GM13977 (cell line): ENCODE data around the gene ACTN2.

Experiments
- DNase-seq: peaks from one replicate; pipeline ENCODE4 v3.0.0; 2012; ENCODE audit warnings: low spot score
- in situ Hi-C: fragments of 300-500 bp; cut with MboI; formaldehyde crosslinking; loops from one replicate; pipeline ENCODE4 v1.12.0; 2022; ENCODE audit warnings: low sequenced_read_pairs, low pct_unique_long_range_greater_than_20kb, mixed read lengths, inconsistent platforms; ENCODE audit not compliant: unreplicated experiment
- TF ChIP-seq, protein P1 (sequence below): IDR thresholded peaks from 2 replicates; pipeline ENCODE4 v1.5.1; 2012; ENCODE audit warnings: mild to moderate bottlenecking, control low read depth; ENCODE audit not compliant: insufficient read depth; ENCODE audit errors: extremely low read depth, missing control alignments

Gene ACTN2

GRCh38 chr1:236760480-236760879 is 74.2 kb downstream of the ACTN2 start:
- in situ Hi-C loops, result no loop called here
- TF ChIP-seq, protein P1, sequence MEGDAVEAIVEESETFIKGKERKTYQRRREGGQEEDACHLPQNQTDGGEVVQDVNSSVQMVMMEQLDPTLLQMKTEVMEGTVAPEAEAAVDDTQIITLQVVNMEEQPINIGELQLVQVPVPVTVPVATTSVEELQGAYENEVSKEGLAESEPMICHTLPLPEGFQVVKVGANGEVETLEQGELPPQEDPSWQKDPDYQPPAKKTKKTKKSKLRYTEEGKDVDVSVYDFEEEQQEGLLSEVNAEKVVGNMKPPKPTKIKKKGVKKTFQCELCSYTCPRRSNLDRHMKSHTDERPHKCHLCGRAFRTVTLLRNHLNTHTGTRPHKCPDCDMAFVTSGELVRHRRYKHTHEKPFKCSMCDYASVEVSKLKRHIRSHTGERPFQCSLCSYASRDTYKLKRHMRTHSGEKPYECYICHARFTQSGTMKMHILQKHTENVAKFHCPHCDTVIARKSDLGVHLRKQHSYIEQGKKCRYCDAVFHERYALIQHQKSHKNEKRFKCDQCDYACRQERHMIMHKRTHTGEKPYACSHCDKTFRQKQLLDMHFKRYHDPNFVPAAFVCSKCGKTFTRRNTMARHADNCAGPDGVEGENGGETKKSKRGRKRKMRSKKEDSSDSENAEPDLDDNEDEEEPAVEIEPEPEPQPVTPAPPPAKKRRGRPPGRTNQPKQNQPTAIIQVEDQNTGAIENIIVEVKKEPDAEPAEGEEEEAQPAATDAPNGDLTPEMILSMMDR, result no peak
- no peak for DNase-seq

DNA sequence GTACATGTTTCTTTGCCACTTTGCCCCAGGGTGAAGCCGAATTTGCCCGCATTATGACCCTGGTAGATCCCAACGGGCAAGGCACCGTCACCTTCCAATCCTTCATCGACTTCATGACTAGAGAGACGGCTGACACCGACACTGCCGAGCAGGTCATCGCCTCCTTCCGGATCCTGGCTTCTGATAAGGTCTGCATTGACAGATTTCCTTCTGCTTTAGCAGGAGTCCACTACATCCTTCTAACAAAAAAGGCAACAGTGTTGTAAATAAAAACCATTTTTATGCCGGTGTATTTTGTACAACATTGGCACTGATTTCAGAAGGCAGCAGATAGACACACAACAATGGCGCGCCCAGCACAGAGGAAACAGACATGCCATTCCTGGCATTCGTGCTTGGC is 74.7 kb downstream of the ACTN2 start:
- in situ Hi-C loops, result no loop called here
- TF ChIP-seq, protein P1, result no peak
- DNase-seq, result no peak

GRCh38 chr1:236761397-236762132 is 75.3 kb downstream of the ACTN2 start:
- TF ChIP-seq, protein P1, result no peak
- DNase-seq, result no peak
- in situ Hi-C loops, result no loop called here

- in situ Hi-C loops, result no loop called here
- no peak for DNase-seq
- TF ChIP-seq, protein P1, result no peak
These were observed 76.1 kb downstream of the ACTN2 start for GRCh38 chr1:236762410-236762809.

DNA sequence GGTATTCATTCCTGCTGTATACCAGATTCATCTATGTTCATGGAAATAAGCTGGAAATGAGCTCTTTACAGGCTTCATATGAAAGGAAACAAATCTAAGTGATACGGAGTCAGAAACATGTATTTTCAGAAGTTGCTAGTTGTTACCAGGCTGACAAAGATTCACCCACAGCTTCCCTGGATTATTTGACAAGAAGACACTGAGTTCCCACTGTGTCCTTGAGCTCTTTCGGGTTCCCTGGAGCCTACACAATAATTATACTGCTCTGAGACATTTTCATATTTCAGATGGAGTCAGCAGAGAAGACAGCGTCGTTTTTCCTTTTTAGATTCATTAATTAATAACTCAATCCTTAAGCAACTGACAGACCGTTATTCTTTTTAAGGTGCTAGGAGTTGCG is 79.5 kb downstream of the ACTN2 start:
- in situ Hi-C loops, result no loop called here
- no peak for DNase-seq
- TF ChIP-seq, protein P1, result no peak

- DNase-seq, result no peak
- TF ChIP-seq, protein P1, result no peak
- in situ Hi-C loops, result no loop called here
These were observed 80.2 kb downstream of the ACTN2 start for GRCh38 chr1:236766506-236766905.

DNA sequence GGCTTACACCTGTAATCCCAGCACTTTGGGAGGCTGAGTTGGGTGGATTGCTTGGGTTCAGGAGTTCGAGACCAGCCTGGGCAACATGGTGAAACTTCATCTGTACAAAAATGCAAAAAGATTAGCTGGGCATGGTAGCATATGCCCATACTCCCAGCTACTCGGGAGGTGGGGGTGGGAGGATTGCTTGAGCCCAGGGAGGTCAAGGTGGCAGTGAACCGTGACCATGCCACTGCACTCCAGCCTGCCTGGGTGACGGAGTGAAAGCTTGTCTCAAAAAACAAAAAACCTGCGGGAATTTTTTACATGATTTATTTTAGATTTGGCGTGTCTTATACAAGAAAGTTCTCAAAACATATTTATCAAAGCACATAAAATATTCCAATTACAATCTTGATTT is 81.0 kb downstream of the ACTN2 start:
- DNase-seq, result no peak
- in situ Hi-C loops, result no loop called here
- TF ChIP-seq, protein P1, result no peak
